Measurements from ENCODE around the gene SPAG8.

The SPAG8 gene

GRCh38 chr9:35812025-35812602 is at the start of gene SPAG8:
Gene SPAG8, minus strand, starts transcription at chr9:35812262. Its CDS starts 115 bp downstream, at chr9:35812147.
- peak; percentile 85 to 91 (median 90) for DNase-seq (ENCODE audit: low read depth in 2 of 3, low spot score in 1 of 3)

- DNase-seq (ENCODE audit: low read depth in 2 of 3, low spot score in 1 of 3), result no peak
Measured at GRCh38 chr9:35861161-35861897, 49.3 kb upstream of the SPAG8 start.

GRCh38 chr9:35859990-35860339 is 47.9 kb upstream of the SPAG8 start:
- no peak for DNase-seq (ENCODE audit: low read depth in 2 of 3, low spot score in 1 of 3)

- DNase-seq (ENCODE audit: low read depth in 2 of 3, low spot score in 1 of 3), result no peak
Measured at GRCh38 chr9:35859310-35859989, 47.4 kb upstream of the SPAG8 start.

GRCh38 chr9:35858458-35858857 is 46.4 kb upstream of the SPAG8 start:
- DNase-seq (ENCODE audit: low read depth in 2 of 3, low spot score in 1 of 3), result no peak

- no peak for DNase-seq (ENCODE audit: low read depth in 2 of 3, low spot score in 1 of 3)
Measured at GRCh38 chr9:35856882-35857281, 44.8 kb upstream of the SPAG8 start.

- DNase-seq (ENCODE audit: low read depth in 2 of 3, low spot score in 1 of 3), result no peak
Measured at GRCh38 chr9:35856206-35856605, 44.1 kb upstream of the SPAG8 start.

GRCh38 chr9:35854091-35854762 is 42.2 kb upstream of the SPAG8 start:
- DNase-seq (ENCODE audit: low read depth in 2 of 3, low spot score in 1 of 3), result no peak

- DNase-seq (ENCODE audit: low read depth in 2 of 3, low spot score in 1 of 3), result no peak
Measured at GRCh38 chr9:35852876-35853865, 41.1 kb upstream of the SPAG8 start.

- DNase-seq (ENCODE audit: low read depth in 2 of 3, low spot score in 1 of 3), result no peak
Measured at GRCh38 chr9:35852267-35852815, 40.3 kb upstream of the SPAG8 start.

GRCh38 chr9:35847792-35848572 is 35.9 kb upstream of the SPAG8 start:
- DNase-seq (ENCODE audit: low read depth in 2 of 3, low spot score in 1 of 3), result peak in 1 of 3 donors; percentile 37

GRCh38 chr9:35845824-35846771 is 34.0 kb upstream of the SPAG8 start:
- no peak for DNase-seq (ENCODE audit: low read depth in 2 of 3, low spot score in 1 of 3)

- no peak for DNase-seq (ENCODE audit: low read depth in 2 of 3, low spot score in 1 of 3)
Measured at GRCh38 chr9:35844628-35845270, 32.7 kb upstream of the SPAG8 start.

- no peak for DNase-seq (ENCODE audit: low read depth in 2 of 3, low spot score in 1 of 3)
Measured at GRCh38 chr9:35842795-35843194, 30.7 kb upstream of the SPAG8 start.

- DNase-seq (ENCODE audit: low read depth in 2 of 3, low spot score in 1 of 3), result no peak
Measured at GRCh38 chr9:35842020-35842745, 30.1 kb upstream of the SPAG8 start.

GRCh38 chr9:35841645-35841900 is 29.5 kb upstream of the SPAG8 start:
- no peak for DNase-seq (ENCODE audit: low read depth in 2 of 3, low spot score in 1 of 3)

GRCh38 chr9:35840881-35841644 is 29.0 kb upstream of the SPAG8 start:
- no peak for DNase-seq (ENCODE audit: low read depth in 2 of 3, low spot score in 1 of 3)
